LHCN-M2 (cell line): Measurements from ENCODE around the gene IL1F10. TPM values are rescaled to one million over a fixed set of nuclear protein-coding genes. Genes with fewer than 3 reads are reported as not detected.

Experiments
- DNase-seq: peaks from one replicate; pipeline ENCODE4 v3.0.0-alpha.2; 2012; ENCODE audit warnings: low read depth
- total RNA-seq: library from RNA; depleted of rRNA; stranded (reverse); fragments of >200 nt; gene quantifications from 2 replicates; pipeline ENCODE4 v1.2.3, GENCODE V29; 2014

IL1F10 gene
- total RNA-seq, 1 experiment from 2014 or later: not detected

DNA sequence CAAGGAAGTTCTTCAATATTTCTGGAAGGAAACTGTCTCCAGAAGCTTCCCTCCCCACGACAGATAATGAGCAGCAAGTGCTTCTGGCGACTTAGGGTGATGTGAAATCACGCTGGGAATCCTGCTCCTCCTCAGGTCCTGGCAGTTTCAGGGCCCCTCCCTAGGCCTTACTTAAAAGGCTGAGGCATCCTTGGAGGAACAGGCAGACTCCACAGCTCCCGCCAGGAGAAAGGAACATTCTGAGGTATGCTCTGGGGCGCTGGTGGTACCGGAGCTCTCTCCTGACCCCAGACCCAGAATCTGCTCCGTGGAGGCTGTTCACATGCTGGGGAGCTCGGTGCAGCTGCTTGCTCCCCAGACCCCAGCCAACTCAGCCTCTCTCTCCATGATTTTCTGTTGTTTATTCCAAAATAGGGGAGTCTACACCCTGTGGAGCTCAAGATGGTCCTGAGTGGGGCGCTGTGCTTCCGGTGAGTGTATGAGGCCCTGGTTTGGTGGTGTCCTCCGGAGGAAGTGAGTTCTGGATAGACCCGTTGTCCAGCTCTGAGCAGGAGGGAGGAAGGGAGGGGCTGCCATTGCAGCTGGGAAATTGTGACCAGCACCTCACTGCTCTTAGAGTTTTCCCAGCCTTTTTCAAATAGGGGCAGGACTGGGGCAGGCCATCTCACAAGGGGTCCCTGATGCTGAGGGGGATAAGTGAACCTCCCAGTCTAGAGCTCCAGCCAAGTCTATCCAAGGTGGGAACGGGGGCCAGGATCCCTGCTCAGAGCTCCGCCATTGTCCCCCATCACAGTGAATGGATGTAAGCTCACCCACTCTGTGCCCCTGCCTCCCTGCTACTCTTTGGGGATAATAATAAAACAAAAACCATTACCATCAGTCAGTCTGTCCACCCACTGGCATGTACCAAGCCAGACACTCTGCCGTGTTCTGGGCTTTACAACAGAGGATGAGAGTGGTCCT lies 8.5 kb upstream of the IL1F10 start, which contains the start of gene IL36RN:
IL36RN (plus strand) TSS at position 201 of the 963 bp plus-strand sequence; CDS start at position 442, 241 bp downstream.
- no peak for DNase-seq

DNA sequence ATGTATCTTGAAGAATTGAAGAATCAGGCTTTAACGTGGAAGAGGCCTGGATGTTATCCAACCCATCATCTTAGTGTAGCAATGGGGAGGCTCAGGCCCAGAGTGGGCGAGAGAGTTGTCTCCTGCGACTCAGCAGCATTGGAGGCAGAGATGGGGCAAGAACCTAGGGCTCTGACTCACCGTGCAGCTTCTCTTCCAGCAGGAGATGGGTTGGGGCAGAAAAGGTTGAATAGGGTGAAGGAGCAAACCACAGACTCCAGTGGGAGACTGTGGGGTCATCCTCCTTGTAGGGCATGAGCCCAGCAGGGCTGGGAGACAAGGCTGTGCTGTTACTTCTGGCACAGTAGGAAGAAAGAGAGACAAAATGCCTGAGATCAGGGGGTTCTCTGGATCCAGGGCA lies 7.4 kb upstream of the IL1F10 start:
- no peak for DNase-seq

DNA sequence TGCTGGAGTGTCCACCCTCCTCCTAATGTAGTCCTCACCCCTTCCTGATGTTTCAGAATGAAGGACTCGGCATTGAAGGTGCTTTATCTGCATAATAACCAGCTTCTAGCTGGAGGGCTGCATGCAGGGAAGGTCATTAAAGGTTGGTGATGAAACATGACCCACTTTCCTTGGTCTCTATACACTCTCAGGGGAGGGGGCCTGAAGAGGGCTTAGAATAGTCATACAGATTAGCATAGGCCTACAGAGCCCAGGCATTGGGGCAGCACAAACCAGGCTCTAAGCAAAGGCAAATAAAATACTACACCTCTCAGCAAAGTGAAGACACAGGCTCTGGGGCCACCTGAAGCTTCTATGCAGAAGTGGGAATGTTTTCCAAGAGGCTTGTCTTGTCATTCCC lies 7.0 kb upstream of the IL1F10 start:
- no peak for DNase-seq

DNA sequence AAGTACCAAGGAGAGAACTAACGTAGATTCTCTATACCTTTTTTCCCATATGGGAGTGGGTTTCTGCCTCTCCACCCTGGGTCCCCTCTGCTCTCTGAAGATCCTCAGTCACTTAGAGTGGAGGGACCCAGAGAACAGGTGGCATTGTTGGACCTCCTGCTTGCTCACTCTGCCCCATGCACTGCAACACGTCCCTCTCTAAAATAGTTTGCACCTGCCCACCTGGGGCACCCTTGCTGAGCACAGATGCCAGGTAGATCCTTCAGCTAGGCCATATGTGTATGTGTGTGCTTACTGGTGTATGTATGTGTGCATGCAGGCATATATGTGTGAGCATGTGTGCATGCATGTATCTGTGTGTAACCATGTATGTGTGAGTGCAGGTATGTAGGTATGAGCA lies 6.5 kb upstream of the IL1F10 start:
- no peak for DNase-seq

DNA sequence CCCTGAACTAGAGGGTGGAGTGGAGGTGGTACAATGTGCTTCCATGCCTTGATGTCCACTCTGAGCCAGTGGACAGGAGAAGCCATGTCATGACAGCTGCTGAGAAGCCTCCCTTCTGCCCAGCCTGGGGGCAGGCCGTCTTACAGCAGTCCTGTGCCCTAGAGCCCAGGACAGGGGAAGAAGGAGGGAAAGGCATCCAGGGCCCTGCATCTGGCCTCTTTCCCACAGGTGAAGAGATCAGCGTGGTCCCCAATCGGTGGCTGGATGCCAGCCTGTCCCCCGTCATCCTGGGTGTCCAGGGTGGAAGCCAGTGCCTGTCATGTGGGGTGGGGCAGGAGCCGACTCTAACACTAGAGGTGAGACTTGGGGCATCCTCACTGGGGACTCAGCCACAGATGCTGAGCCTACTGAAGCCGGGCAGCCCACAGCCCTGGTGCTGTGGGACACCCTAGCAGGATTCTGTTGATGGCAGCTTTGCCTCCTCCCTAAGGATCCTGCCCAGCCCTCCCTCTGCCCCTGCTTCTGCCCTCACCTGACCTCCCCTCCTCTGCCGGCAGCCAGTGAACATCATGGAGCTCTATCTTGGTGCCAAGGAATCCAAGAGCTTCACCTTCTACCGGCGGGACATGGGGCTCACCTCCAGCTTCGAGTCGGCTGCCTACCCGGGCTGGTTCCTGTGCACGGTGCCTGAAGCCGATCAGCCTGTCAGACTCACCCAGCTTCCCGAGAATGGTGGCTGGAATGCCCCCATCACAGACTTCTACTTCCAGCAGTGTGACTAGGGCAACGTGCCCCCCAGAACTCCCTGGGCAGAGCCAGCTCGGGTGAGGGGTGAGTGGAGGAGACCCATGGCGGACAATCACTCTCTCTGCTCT lies 5.6 kb upstream of the IL1F10 start:
- DNase-seq: no peak

DNA sequence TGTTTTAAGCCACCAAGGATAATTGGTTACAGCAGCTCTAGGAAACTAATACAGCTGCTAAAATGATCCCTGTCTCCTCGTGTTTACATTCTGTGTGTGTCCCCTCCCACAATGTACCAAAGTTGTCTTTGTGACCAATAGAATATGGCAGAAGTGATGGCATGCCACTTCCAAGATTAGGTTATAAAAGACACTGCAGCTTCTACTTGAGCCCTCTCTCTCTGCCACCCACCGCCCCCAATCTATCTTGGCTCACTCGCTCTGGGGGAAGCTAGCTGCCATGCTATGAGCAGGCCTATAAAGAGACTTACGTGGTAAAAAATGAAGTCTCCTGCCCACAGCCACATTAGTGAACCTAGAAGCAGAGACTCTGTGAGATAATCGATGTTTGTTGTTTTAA lies 3.5 kb upstream of the IL1F10 start:
- no peak for DNase-seq

DNA sequence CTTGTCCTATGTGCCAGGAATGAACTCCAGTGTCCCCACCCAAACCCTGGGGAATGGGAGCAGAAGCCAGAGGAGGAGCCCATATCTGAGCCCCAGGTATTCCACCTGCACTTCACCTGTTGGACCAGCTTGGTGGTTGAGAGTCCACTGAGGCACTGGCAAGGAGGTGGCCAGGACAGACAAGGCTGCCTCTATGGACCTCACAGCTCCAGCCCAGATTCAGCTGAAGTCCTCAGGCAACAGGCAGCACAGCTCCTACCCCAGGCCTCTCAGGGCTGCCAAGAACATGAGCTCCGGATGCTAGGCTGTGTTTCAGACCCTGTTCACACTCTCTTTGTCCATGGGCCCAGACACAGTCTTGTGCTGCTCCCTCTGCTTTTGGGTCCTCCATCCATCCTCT lies 2.9 kb upstream of the IL1F10 start:
- DNase-seq: no peak

DNA sequence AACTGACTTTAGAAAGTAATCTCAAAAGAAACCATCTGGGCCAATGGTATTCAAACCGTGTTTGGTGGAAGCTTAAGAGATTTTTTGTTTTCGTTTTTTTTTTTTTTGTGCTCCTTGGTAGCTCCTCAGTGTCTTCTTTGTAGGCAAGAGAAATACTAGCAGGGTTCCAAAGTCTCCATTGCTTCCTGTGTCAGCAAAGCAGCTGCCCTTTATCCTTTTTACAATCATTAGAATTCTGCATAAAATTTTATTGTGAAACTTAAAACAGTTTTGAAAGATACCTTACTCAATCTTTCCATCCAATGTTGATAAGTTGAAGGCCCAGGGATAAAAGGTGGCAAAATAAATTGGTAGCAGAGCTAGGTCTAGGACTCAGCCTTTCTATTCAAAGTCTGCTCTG lies 479 bp downstream of the IL1F10 start:
- no peak for DNase-seq

DNA sequence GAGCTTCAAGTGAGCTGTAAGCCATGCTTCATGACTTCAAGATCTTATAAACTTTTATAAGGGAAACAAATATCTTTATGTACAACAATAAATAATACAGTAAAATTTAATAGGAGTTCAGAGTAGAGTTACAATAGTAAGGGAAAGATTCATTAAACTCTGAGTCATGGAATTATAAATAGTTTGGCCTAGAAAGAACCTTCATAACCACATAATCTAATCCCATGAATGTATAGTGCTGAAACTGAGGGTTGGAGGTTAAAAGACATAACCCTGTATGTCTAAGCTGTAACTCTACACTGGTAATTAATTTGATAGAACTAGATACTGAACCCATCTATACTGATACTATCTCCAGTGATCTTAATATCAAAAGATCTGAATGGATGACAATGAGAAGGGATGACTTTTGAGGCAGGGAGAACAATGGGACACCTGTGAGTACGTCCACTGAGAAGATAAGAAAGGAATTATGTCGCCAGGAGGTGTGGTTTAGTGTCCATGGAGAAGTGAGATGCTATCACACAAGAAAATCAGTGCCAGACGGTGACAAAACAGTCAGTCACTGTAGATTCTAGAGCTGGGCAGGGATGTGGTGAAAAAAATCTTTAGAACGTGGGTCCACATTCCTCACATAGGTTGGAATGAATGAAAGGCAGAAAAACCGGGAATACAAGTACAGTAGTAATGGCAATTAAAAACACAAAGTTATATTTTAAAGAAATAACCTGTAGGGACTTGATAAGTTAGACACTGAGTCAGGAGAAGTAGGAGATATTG lies 1.1 kb downstream of the IL1F10 start:
- DNase-seq: no peak

DNA sequence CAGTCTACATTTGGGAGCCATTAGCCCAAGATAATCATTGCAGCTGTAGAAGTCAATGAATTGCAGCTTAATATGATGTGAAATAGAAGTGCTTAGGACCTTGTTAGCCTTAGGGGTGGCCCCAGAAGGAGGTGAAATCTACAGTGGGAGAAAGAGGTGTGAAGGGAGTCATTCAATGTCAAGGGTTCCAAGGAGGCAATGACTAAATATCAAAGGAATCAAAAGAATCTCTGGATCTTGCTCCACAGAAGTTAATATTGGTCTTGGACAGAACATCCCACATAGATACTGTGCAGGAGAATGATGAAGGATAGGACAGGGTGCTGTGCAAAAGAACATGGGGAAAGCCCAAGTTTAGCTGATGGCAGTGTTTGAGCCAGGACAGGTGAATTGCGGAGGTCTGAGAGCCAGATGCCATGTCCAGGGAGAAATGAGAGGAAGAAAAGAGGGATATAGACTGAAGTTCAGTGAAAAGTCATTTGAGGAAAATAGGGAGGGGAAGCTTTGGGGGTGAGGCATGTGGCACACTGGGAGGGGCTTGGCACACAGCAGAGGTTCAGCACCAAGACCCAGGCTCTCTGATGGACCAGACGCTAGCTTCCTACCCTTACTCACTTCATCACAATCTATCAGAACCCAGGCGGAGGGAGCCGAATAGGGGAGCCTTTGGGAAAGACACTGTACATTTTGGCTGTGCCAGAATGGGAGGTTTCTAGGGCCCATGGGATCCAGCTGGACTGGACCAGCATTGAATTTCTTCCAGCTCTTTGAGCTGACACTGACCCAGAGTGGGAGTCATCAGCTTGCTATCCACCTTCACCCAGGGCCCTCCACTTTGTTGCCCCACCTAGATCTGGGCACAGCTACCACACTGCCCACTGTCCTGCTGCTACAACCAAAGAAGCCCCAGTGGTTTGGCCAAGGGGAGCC lies 2.2 kb downstream of the IL1F10 start:
- no peak for DNase-seq

DNA sequence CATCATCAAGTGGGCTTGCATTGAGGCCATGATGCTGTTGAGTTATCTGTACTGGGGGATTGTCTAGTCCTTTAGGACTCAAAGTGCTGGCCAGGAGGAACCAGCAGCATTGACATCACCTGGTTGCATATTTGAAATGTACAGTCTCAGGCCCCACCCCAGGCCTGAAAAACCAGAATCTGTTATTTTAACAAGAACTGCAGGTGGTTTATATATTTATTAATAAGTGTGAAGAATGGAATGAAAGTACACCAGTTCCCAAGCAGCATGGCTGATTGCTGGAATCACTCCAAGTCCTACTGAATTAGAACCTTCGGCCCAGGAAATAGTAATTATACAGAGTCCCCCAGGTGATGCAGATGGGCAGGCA lies 2.8 kb downstream of the IL1F10 start:
- no peak for DNase-seq

DNA sequence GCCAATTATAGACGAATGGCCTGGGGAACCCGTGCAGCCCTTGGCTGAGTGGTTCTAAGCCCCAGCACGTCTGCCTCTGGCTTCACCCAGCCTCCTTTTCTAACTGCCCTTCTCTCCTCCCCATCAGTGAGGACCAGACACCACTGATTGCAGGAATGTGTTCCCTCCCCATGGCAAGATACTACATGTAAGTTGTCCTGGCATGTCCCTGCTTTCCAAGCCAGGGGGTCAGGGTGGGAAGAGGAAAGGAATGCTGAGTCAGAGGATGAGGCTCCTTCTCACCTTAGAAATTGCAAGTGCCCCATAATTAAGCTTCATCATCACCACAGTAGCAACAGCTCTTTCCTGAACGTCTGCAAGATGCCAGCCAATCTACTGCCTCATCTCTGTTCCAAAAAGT lies 4.8 kb downstream of the IL1F10 start:
- DNase-seq: no peak

DNA sequence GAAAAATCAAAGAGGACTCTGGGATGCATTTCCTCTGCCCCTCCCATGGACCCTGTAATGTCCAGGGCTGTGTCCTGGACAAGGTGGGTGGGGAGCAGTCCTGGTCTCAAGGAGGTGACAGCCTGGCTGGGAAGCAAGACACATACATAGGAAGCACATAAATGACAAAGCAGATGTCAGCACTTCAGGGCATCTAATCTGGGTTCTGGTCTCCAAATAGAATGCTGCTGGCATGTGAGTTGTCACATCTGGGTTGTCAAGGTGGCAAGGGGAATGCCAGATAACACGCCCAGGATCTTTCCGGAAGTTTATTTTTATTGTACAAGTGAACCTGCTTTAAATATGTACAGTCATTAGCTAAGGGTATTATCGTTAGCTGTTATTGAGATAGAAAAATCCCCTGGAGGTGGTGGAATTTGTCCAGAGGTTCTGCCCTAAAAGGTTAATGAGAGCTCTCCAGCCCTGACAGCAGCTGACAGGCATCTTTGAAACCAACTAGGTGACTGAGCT lies 5.6 kb downstream of the IL1F10 start:
- DNase-seq: no peak

DNA sequence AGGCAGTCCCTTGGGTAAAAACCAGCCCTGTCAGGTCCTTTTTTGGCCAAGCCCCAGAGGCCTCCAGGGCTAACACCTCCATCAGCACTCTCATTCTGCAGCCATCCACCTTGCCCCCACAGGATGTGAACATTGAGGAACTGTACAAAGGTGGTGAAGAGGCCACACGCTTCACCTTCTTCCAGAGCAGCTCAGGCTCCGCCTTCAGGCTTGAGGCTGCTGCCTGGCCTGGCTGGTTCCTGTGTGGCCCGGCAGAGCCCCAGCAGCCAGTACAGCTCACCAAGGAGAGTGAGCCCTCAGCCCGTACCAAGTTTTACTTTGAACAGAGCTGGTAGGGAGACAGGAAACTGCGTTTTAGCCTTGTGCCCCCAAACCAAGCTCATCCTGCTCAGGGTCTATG lies 7.3 kb downstream of the IL1F10 start:
- DNase-seq: no peak

DNA sequence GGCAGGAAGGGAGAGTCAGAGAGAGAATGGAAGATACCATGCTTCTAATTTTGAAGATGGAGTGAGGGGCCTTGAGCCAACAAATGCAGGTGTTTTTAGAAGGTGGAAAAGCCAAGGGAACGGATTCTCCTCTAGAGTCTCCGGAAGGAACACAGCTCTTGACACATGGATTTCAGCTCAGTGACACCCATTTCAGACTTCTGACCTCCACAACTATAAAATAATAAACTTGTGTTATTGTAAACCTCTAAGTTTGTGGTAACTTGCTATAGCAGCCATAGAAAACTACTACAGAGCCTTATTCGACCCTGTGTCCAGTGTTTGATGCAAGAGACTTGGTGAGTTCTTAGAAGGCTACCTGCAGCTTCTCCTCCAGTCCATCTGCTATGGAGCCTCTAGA lies 7.8 kb downstream of the IL1F10 start:
- DNase-seq: no peak

DNA sequence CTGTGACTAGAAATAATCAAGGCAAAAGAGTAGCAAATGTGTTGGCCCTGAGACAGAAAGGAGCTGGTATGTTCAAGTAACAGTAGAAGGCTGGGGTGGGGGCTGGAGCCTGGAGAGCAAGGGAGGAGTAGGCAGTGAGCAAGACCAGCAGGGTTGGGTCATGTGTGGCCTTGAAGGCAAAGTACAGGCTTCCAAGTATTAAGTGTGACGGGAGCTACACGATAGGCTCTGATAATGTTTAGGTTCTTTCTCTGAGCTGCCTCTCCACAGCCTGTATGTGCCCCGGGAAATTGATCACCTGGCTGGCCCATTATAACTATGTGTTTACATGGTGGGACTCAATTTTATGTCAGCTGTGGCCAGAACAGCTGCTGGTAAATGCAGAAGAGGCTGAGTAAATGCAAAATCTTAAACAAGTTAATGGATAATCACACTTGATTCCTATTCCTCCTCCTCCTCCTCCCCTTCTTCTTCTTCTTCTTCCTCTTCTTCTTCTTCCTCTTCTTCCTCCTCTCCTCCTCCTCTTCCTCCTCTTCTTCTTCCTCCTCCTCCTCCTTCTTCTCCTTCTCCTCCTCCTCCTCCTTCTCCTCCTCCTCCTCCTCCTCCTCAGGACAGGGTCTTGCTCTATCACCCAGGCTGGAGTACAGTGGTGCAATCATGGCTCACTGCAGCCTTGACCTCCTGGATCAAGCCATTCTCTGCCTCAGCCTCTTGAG lies 9.3 kb downstream of the IL1F10 start:
- no peak for DNase-seq

DNA sequence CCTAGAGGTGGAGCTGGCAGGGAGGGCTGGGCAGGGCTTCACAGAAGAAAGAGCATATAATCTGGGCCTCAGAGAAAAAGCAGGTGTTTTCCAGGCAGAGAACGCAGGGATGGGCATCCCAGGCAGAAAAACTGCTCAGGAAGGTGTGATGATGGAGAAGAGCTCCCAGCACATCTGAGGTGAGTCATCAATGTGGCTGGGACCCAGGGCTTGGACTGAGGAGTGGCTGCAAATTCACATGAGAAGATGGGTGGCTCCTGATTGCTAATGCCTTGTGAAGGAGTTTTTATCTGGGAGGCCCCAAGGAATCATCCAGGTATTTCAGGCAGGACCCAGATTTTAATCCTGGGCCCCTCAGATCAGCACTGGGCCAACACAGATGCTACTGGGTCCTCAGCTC lies 10.2 kb downstream of the IL1F10 start:
- peak; percentile 7 for DNase-seq

DNA sequence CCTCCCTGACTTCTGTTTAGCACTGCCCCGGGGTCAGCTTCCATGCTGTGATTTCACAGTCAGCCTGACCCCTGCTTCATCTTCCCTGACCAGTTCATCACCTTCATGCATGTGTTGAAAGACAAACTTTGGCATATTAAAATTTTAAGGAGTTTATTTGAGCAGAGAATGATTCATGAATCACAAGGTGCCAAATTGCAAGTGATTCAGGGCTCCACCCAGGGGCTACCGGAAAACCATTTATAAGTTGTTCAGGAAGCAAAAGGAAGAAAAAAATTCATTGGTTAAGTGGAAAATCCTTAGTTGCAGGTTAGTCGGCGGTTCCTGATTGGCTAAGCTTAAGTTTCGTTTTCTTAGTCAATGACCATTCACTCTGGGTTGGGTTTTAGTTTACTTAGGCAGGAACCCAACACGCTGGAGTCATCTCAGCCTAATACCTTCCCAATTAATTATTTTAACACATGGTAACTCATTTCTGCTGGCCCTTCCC lies 10.6 kb downstream of the IL1F10 start:
- DNase-seq: peak; percentile 36

DNA sequence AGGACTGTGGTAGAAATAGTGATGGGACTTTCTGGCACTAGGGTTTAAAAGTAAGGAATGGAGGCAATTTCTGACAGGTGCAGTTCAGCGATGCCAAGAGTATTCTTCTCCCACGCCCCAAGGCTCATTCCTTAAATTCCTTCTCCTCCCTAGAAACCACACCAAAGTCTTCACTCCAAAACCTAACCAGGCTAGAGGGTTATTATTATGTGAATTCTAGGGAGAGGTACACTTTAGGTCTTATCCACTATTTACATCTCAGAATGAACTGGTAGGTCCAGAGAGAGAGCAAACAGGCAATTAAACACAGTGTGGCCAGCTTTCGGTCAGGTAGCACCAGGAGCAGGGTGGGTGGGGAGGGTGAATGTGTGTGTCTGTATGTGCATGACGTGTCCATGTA lies 11.4 kb downstream of the IL1F10 start:
- peak; percentile 55 for DNase-seq

DNA sequence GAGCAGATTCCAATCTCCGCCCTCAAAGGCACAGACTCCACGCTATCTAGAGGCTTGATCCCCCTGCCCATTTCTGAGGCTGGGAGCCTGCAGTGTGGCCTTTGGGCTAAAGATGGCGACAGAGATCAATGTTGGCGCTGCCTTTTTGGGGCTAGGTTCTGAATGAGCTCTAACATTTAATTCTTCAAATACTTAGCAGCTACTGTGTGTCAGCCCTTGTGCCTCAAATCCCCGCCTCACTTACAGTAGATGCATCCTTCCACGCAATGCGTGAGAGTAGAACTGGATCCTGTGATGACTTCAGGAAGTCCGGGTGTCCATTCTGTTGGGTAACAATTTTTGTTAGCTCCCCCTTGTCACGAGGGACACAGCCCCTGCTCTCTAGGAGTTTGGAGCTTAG lies 12.4 kb downstream of the IL1F10 start:
- DNase-seq: peak; percentile 14
